ENCODE measurements around the gene IYD.
"Not testable (repeated sequence)": the region's sequence is repeated elsewhere in the genome, so short reads cannot be mapped to it uniquely, and the experiment has no call there.

Gene IYD

DNA sequence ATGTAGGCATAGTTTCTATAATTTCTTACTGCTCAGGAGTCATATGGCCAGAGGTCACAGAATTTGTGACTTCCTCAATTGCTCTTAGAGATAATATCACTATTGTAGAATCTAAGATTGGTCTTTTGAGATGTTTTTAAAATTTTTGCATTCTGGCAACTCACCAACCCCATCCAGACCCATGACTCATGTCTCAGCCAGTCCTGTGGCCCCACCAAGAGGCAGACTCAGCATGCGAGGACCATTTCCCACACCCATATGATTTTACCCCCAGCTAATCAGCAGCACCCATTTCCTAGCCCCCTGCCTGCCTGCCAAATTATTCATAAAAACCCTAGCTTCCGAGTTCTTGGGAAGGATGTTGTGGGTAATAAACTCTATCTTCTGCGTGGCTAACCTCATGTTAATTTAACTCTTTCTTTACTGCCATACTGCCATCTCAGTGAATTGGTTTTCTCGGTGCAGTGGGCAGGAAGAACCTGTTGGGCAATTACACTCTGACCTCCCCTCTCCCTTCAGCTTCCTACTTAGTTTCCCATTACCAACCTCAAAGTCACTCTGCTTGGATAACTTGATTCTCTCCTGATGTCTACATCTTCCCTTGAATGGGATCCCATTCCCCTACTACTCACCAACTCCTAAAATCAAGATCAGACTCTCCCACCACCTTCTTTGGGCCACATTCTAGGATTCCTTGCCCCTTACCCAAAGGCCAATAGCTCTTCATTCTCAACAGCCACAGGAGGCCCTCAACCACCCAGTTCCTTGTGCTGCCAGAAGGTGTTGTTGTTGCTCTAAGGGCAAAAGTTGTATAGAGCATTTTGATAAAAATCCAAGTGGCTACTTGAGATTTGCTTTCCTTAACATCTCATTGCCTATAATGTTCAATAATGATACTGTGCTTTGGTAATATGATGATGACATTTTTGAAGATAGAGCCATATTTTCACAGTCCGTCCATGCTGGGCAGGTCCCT is 16.2 kb upstream of the IYD start:
- DNase-seq (ENCODE audit: low spot score): peak; percentile 51

DNA sequence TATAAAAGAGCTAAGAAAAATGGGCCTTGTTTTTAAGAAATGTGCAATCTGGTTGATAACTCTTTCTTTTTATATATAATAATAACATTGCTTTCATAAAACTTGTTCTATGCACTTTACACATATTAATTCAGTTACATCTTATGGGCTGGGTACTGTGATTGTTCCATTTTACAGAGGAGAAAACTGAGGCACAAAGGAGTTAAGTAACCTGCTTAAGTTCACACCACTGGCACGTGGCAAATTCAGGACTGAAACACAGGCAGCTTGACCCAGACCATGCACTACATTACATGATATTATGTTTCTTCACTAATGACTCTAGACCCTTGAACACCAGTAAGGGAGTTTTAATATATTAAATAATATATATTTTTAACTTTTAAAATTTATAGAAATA is 15.4 kb upstream of the IYD start:
- no peak for DNase-seq (ENCODE audit: low spot score)

DNA sequence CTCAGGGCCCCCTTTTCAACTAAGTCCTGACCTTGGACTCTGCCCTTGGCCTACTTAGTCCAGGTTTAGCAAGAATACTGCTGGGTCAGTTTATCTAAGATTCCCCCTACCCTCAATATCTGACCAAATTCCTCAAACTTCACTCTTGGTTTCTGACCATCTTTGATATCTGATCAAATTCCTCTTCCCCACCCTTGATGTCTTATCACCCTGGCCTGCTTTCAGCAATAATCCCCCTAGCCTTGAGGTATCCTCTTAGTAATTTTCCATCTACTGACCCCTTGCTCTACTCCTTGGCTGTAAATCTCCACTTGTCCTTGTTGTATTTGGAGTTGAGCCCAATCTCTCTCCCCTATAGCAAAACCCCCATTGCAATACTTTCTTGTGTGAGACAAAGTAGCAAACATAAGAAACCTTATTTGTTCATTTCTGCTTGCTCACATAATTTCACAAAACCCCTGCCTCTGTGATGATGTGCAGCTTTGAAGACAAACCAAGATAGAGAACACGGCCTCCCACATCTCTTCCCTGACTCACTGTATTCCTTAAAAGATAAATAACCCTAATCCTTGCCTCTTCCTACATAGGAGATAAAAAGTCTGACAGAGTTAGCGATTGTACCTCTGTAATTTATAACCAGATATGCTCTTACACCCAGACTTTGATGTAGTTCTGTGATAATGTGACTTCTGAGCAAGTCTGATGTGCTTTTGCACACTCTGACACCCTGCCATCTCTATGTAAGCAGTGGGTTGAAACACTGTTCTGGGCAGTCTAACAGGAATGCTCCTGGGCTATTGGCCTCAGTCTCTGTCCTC is 13.8 kb upstream of the IYD start:
- no peak for DNase-seq (ENCODE audit: low spot score)

DNA sequence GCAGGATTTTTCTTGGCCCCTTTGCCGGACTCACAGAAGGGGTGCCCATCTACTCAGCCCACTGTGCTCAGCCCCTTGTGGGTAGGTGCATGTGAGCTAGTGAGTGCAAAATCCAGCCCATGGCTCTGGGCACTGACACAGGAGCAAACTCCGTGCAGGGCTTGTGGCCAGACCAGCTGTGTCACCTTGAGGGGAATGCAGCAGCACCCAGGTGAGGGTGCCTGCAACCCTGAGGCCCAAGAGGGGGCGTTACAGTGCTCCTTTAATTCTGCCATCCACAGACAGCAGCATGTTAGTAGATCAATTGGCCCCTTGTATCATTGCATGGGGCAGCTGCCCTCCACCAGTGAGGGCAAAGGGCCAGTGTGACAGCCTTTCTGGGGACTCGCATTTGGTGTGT is 12.9 kb upstream of the IYD start:
- DNase-seq (ENCODE audit: low spot score): no peak

DNA sequence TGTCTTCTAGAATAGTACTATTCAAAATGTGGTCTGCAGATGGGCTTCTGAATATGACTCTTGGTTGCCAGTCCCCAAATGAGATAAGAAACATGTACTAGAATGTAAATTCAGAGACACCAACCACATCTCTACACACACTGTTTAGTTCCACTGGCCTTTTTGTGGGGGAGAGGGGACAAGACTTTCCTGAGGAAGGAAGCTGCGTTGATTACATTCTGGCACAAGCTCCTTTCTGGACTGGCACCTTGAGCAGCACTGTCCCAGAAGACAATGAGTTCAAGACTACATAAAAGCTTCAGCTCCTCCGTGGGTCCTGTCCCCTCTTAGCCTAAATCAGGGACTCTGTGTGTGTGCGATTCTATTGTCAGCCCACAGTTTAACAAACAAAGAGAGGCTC is 6.9 kb upstream of the IYD start:
- DNase-seq (ENCODE audit: low spot score): no peak

DNA sequence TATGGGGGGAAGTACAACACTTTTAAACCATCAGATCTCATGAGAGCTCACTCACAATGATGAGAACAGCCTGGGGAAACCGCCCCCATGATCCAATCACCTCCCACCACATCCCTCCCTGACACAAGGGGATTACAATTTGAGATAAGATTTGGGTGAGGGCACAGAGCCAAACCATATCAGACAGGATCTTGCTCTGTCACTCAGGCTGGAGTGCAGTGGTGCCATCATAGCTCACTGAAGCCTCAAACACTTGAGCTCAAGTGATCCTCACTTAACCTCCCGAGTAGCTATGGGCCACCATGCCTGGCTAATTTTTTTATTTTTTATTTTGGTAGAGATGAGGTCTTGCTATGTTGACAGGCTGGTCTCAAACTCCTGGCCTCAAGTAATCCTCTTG is 5.1 kb upstream of the IYD start:
- DNase-seq (ENCODE audit: low spot score): no peak

DNA sequence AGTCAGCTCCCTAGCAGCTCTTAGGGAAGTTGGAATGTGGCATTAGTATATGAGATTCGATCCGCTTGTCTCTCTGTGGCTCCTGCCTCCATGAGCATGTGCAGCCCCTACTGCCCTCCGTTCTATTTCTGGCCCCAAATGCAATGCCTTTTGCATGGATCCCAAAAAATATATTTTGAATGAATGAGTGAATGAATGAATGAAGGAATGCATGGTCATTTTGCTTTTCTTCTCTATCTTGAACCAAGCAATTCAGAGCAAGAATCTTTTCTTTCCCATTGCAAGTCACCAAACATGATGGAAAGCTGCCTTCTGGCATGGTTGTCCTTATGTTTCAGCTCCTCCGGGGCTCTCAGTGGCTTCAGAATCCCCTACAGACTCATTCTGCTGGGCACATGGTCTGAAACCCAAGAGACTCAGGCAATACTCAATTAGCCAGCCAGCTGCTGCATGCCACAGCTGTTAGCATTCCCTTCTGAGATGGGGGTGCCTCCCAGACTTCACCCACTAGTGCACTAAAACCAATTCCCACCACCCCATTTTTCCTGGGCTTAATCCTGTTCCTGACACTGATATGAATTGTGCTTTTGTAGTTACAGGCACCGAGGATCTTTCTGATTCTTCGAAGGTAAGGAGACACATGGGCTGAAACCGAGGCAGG is 2.6 kb upstream of the IYD start:
- DNase-seq (ENCODE audit: low spot score): no peak

DNA sequence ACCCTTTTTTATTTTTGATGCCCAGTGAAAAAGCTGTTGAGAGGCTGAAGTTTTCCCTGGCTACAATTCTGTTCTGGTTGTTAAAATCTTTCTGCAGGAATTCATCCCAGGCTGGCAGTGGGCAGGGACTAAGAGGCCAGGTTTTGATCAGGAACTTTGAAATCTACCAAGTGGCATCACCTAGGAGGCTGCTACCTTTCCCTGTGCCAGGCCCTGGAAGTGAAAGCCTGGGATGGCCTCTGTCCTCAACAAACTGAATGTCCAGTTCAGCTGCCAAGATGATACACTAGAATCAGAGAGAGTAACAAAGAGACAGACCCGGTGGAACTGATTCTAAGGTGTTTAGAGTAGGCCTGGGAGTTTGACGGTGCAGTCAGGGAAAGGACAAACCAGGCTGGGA is 596 bp downstream of the IYD start:
- DNase-seq (ENCODE audit: low spot score): no peak

DNA sequence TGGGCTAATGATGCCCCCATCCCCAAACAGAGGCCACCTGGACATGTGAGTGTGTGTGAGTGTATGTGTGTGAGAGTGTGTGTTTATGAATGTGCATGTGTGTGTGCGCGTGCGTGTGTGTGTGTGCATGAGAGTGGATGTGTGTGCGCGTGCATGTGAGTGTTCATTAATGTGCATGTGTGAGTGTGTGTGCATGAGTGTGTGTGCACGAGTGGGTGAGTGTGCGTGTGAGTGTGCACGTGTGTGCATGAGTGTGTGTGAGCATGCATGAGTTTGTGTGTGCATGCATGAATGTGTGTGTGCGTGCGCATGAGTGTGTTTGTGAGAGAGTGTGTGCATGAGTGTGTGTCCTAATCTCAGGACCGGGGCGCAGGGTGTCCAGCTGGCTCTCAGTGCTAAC is 1.3 kb downstream of the IYD start:
- DNase-seq (ENCODE audit: low spot score): no peak

DNA sequence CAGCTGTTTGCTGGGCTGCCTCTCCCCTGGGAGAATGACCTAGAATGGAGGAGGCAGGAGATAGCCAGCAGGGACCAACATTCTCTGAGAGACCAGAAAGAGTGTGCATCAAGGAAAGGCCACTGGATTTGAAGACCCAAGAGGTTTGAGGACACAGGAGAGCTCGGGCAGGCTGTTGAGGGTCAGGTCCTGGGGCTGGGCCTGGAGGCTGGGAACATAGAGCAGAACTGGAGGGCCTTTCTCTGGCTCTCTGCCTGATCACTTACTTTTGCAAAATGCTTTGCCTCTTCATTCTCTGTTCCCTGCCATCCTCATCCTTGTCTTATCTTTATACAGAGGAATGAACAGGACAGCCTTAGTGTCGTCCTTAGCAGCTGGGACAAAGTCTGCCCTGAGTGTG is 2.5 kb downstream of the IYD start:
- no peak for DNase-seq (ENCODE audit: low spot score)

DNA sequence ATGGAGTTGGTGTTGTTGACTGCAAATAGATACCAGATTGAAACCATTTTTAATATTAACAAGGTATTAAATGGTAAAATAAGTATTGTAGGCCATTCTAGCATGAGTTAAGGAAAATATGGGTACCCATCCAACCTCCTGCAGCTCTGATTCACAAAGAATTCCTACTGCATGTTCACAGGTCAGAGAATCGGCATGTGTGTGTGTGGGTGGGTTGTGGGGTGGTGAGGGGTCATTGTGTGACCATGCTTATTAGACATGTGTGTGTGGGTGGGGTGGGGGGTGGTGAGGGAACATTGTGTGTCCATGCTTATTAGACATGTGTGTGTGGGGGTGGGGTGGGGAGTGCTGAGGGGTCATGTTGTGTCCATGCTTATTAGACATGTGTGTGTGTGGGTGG is 3.2 kb downstream of the IYD start:
- DNase-seq (ENCODE audit: low spot score): no peak

DNA sequence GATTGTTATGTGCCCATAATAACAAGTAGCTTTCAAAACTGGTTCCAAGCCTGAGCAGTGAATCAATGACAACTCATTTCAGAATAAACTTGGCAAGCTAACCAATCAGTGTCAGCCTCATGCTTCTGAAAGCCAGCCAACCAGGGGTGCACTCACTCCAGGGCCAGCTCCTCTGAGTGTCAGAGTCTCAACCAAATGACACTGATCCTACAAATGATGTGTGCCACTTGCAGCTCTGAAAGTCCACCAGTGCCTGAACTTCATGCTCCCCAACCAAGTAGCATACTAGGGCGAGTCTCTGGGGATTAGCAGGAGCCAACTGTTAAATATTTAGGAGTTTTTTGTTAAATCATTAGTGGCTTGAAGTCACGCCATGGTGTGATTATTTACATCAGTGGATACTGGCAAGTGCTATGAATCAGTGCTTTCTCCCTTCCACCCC is 4.5 kb downstream of the IYD start:
- DNase-seq (ENCODE audit: low spot score): peak; percentile 70

DNA sequence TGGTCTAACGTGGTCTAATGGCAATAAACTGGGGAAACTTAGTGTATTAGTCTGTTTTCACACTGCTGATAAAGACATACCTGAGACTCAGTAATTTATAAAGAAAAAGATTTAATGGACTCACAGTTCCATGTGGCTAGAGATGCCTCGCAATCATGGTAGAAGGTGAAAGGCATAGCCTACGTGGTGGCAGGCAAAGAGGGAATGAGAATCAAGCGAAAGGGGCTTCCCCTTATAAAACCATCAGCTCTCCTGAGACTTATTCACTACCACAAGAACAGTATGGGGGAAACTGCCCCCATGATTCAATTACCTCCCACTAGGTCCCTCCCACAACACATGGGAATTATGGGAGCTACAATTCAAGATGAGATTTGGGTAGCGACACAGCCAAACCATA is 5.5 kb downstream of the IYD start:
- DNase-seq (ENCODE audit: low spot score): not testable (repeated sequence)

DNA sequence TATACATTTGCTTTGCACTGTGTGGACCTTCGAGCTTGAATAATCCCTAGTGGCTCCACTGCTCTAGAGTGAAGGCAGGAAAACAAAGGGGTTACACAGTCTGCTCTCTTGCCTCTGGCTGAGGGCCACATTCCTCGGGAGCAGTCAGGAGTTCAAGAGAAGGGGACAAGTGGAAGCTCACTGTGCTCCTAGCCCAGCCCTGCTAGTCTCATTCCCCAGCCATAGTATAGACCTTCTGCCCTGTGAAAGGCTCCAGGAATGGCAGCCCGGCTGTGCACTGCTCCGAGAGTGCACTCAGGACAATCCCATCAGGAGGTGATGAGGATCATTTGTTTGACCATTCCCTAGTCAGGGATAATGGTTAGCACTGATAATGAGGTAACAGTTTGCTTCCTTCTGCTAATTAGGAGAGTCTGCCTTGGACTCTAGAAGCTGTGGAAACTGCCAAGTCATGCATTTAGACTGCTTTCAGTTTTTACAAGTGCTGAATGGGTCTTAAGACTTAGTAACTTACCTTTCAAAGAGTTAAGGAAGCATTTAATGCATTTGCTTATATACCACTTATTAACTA is 8.5 kb downstream of the IYD start:
- DNase-seq (ENCODE audit: low spot score): peak; percentile 93

DNA sequence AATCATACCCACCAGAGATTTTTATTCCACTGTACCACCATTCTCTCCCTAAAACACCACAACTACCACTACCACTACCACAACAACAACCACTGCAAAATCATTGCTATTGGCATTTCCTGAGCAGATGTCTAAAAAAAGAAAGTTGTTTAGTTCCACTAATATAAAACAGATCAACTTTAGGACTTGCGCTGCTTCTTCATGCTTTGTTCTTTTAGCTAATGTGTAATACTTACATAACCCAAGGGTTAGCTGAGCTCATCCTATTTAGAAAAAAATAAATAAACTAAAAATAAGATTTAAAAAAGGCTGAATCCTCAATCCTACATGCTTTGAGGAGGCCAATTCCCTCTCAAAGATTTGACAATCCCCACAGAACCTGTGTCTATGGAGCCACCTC is 11.4 kb downstream of the IYD start:
- no peak for DNase-seq (ENCODE audit: low spot score)

DNA sequence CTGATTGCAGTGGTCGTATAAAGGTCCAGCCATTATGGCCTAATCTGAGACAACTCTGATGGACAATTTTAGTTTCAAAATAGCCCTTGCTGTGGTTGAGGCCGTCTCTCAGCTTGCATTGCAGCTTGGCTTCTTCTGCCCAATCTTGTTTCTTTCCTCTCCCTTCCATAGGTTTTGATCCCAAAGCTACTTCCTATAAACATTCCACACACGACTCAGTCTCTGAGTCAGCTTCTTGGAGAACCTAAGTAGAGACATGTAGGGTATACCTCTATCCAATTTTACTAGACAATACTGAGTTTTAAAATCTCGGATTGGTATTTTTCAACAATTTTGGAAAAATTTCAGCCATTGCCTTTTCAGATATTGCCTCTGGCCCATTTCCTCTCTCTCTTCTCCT is 13.4 kb downstream of the IYD start:
- DNase-seq (ENCODE audit: low spot score): peak; percentile 46

DNA sequence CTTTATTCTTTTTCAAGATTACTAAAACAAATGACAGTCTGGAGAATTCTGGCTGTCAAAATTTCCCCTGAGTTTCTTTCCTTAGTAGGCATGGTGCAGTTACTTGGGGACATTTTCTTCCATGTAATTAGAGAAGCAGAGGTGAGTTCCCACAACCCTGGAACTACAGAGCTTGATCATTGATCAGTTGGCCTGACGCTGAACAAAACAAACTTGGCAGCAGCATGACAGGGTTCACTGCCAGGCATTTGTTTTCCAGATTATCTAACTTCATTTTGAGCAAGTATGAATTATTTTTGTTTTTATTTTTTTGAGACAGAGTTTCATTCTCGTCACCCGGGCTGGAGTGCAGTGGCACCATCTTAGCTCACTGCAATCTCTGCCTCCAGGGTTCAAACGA is 22.6 kb downstream of the IYD start:
- DNase-seq (ENCODE audit: low spot score): no peak

DNA sequence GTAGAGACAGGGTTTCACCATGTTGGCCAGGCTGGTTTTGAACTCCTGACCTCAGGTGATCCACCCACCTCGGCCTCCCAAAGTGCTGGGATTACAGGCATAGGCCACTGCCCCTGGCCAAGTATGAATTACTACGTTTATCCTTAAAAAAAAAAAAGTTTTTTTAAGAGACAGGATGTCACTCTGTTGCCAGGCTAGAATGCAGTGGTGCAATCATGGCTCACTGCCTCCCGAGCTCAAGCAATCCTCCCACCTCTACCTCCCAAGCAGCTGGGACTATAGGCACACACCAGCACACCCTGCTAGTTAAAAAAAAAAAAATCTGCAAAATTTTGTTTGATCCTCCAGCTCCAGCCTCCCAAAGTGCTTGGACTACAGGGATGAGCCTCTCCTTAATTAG is 23.1 kb downstream of the IYD start:
- DNase-seq (ENCODE audit: low spot score): no peak

DNA sequence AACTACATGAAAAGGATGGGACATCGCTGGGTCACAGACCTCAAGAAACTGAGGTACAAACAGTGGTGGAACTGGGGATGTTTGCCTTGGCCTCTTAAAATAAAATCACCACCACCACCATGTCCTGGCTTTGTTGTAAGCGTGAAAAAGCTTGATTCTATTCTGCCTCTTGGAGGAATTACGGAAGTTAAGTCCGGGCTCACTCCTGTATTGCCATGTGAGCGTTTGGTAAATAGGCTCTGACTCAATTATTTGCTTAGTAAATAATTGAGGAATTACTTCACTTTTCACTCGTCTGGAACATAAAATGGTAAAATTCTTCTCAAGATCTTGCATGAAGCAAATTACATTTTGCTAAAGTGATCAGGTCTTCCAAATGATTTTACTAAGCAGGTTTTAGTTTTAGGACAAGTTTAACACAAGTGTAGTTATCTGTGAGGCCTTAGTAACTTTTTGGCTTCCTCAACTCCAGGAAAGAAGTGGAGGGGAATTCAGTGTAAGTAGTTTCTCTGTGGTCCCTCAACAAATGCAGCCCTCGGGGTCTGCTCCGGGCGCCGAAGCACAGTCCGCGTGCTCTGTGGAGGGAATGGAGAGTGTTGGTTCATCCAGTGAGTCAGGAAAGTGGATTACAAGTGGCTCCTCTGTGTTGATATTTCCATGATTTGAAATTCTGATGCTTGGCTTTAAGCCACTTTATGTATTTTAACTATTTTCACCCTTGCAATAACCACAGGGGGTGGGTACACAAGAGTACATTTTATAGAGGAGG is 23.8 kb downstream of the IYD start:
- DNase-seq (ENCODE audit: low spot score): no peak

DNA sequence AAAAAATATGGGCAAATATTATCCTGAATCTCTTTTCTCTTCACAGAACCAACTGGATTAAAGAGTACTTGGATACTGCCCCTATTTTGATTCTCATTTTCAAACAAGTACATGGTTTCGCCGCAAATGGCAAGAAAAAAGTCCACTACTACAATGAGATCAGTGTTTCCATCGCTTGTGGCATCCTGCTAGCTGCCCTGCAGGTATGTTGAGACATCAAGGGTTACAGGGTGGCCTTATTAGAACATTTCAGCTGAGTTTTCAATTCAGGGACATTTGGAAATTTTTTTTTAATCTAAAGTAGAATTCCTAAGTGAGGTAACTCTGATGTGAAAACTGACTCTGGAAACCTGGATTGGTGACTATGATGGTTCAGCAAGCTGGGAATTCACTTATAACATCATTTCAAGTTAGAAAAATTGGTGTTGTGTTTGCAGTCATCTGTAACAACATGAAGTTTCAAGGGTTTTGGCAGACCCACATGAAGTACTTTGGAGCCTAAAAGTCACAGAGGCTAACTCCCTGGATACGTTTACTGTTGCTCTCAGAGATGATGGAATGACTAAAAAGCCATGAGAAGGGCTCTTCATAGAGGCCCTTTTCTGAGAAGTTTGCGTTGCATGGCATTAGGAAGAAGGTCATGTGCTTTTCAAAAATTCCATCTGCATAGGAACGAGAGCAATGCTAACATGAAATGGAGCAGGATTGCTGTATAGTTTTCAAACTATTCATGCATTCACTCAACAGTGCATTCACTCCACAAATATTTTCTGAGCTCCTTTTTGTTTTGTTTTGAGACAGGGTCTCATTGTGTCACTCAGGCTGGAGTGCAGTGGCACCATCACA is 25.5 kb downstream of the IYD start:
- no peak for DNase-seq (ENCODE audit: low spot score)

DNA sequence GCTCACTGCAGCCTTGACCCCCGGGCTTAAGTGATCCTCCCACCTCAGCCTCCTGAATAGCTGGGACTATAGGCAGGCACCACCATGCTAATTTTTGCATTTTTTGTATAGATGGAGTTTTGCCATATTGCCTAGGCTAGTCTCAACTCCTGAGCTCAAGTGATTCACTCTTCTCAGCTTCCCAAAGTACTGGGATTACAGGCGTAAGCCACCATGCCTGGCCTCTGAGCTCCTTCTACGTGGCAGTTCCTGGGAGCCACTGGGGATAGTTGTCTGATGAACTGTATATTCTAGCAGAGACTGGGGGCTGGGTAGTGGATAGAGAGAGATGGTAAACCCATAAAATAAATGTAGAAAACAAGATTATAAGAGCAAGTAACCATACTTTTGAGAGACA is 26.1 kb downstream of the IYD start:
- no peak for DNase-seq (ENCODE audit: low spot score)

Measured in kidney tubule cell (primary cell).